Activated T-cell treated with anti-CD3 and anti-CD28 coated beads, Interleukin-2, amount 50 U/mL, for 1 hour (primary cell): ENCODE data around the gene CIDEC.
A peak's percentile ranks its signal among the peaks of the same experiment; 100 is the strongest.
"Not testable (repeated sequence)": the region's sequence is repeated elsewhere in the genome, so short reads cannot be mapped to it uniquely, and the experiment has no call there.

ENCODE experiments used
- DNase-seq: peaks from one replicate; pipeline ENCODE4 v3.0.0-alpha.2; 2020

Gene CIDEC

DNA sequence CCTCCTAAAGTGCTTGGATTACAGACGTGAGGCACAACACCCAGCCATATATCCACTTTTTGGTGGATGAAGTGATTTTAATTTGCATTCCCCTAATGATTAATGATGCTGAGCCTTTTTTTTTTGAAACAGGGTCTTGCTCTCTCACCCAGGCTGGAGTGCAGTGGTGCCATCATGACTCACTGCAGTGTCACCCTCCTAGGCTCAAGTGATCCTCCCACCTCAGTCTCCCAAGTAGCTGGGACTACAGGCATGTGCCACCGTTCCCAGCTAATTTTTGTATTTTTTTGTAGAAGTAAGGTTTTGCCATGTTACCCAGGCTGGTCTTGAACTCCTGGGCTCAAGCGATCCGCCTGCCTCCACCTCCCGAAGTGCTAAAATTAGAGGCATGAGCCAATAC, 8.0 kb downstream of the CIDEC start:
- not testable (repeated sequence) for DNase-seq

DNA sequence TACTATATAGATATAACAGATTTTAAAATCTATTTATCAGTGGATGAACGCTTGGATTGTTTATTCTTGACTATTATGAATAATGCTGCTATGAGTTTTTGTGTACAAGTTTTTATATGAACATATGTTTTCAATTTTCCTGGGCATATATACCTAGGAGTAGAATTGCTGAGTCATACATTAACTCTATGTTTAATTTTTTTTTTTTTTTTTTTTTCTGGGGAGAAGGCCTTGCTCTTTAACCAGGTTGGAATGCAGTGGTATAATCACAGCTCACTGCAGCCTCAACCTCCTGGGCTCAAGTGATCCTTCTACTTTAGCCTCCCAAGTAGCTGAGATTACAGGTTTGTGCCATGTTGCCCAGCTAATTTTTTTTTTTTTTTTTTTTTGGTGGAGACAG, 9.1 kb downstream of the CIDEC start:
- no peak for DNase-seq

DNA sequence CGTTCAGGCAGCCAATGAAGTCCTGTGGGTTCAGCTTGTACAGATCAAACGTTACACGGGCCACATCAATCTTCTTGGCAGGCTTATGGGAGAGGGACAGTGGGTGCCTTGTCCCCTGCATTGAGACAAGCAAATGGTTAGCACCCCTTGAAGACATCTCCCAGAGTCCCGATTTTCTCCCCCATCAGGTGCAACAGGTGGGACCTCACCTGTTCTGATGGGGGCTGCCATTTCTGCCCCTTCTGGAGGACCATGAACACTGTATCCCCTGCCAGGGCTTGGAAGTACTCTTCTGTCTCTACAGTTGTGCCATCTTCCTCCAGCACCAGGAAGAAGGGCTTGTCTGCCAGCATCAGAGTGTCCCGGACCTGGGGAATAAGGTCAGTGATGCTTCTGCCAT, 10.1 kb downstream of the CIDEC start:
- no peak for DNase-seq

- DNase-seq, result no peak
Measured at GRCh38 chr3:9867106-9867505, 12.9 kb downstream of the CIDEC start.

DNA sequence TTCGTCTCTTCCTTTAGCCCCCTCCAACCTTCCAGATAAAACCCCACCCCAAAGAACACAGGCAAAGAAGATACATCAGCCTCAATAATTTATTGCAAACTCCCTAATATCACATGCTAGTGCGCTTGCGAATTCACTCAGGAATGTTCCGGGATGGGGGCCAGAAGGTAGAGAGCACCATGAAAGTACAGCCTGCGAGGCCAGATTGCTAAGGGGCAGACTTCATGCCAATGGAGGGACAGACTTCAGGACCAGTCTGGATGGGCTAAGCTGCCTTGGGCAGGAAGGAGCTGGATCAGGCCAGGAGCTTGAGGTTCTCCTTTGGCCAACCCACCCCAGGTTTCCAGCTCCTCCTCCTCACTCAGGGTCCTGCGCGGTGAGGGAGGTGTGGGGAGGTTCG, 13.4 kb downstream of the CIDEC start:
- DNase-seq, result no peak

GRCh38 chr3:9865125-9865637, 14.9 kb downstream of the CIDEC start:
- DNase-seq, result not testable (repeated sequence)

- no peak for DNase-seq
Measured at GRCh38 chr3:9864200-9864927, 15.7 kb downstream of the CIDEC start.

- no peak for DNase-seq
Measured at GRCh38 chr3:9863058-9863772, 16.8 kb downstream of the CIDEC start.

DNA sequence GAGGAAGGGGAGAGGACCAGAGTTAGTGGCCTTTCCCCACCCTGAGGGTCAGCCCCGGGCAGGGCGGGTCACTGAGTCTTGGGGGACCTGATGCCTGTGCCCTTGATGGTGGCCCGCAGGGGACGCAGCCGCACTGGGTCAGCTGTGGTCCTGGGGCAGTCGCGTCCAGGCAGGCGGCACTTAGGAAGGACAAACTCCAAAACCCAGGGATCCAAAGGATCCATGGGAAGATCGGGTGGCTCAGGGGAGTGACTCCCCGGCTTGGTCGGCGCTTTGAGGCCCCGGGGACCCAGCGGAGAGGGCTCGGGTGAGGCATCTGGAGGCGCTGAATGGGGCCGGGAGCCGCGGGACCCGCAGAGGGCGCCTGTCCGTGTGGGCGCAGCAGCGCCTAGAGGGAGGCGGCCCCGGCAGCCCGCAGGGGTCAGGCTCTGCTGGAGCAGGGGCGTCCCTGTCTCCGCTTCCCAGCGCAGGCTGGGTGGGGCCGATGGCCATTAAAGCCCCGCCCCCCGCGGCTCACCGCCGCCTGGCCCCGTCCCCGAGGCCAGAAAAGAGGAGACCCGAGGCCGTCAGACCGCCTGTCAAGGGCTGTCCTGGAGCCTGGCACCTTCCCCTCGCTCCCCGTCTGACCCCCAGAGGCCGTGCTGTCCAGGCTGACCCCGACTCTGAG, 17.5 kb downstream of the CIDEC start:
- peak; percentile 50 for DNase-seq

DNA sequence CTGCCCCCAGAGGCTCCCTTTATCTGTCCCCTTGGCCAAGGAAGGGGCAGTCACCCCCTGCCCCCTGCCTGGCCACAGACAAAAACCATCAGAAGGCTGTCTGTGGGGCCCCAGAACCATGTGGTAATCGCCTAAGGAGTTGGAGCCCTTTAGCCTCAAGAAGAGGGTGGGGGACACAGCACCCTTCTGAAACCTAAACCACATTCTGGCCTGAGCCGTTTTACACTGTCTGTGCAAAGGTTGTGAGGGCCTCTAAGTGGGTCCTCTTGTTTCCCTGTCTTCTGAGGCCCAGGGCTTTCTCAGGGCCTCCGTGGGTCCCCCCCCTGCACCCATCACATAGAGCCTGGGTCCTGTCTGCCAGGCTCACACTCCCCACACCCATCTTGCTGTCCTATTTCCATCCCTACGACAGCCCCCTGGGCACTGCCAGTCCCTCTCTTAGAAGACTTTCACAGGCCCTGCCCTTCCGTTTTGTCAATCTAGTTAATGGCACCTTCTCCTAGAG, 18.4 kb downstream of the CIDEC start:
- DNase-seq, result no peak

DNA sequence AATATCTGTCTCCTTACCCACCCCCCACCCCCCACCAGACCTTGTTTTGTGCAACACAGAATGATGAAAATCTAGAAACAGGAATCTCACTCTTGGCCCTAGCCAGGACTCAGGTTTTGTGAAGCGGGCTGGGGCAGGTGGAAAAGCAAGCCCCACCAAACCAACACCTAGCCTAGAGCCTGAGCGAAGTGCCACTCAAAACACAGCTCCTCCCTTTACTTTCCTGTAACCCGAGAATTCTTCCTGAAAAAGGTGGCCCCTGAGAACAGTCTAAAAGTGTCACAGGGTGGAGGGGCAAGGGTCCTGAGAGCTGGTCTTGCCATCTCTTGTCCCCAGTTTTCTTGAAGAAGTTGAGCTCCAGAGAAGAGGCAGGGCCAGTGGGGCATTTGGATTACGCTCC, 18.9 kb downstream of the CIDEC start:
- DNase-seq, result no peak

DNA sequence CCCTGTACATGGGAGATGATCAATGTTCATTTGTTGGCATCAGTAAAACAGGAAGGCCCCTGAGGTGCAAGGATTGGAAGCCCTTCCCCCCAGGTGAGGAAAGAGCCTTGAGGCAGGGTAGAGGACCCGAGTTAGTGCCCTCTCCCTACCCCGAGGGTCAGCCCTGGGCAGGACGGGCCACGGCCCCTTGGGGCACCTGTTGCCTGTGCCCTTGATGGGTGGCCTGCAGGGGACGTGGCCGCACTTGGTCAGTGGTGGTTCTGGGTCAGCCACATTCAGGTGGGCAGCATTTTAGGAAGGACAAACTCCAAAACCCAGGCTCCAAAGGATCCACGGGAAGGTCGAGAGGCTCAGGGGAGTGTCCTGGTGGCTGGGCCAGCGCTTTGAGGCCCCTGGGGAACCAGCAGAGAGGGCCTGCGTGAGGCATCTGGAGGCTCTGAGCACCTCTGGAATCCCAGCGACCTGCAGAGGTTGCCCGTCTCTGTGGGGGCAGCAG, 20.5 kb downstream of the CIDEC start:
- DNase-seq, result no peak

DNA sequence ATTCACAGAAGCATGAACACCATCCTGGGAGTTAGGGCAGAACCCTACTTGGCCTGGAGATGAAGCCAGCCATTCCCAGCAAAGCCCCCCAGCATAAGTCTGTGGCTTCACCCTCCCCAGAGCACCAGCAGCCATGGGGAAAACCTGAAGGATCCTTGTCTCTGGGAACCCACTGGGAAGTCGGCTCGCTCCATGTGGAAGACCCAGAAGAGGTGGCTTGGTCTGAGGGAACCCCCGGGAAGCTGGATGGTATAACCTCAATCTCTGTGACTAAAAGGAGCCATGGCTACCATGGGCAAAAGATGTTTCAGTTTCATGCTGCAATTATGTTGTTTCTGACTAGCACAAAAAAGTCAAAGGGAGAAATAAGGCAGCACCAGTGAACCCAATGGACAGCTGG, 24.5 kb downstream of the CIDEC start:
- DNase-seq, result no peak

- DNase-seq, result not testable (repeated sequence)
Measured at GRCh38 chr3:9854291-9854940, 25.6 kb downstream of the CIDEC start.

GRCh38 chr3:9852528-9852927, 27.5 kb downstream of the CIDEC start:
- no peak for DNase-seq

DNA sequence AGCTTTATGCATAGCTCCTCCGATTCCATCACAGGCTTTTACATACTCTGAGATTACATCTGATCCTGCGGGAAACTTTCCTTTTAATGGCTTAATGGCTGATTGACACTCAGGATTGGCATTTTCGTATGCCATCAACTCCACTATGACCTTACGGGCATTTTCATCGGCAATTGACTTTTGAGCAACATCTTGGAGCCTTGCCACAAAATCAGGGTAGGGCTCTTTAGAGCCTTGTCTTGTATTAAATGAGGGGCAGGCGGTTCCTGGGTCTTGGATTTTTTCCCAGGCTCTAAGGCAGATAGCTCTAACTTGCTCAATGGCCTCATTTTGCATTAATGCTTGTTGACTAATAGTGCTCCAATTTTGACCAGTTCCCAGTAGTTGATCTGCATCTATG, 28.1 kb downstream of the CIDEC start:
- not testable (repeated sequence) for DNase-seq

- DNase-seq, result not testable (repeated sequence)
Measured at GRCh38 chr3:9851383-9851782, 28.7 kb downstream of the CIDEC start.

DNA sequence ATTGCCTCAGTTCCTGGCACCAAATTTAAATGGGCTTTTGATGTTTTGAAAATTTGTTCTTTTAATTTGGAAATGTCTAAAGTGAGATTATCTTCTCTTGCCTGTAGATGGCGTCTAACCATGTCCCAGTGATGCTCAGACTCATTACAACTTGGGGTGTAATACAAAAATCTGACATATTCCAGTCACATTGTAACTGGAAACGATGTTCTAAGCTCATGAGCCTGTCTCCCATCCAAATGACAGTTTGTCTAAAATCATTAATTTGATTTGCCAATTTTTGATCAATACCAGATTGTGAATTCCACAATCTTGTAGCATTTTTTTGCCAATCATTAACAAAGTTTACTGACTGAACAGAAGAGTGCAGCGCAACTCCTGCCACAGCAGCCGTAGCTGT, 31.2 kb downstream of the CIDEC start:
- DNase-seq, result not testable (repeated sequence)

DNA sequence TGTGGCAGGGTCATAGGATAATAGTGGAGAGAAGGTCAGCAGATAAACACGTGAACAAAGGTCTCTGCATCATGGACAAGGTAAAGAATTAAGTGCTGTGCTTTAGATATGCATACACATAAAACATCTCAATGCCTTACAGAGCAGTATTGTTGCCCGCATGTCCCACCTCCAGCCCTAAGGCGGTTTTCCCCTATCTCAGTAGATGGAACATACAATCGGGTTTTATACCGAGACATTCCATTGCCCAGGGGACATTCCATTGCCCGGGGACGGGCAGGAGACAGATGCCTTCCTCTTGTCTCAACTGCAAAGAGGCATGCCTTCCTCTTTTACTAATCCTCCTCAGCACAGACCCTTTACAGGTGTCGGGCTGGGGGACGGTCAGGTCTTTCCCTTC, 32.2 kb downstream of the CIDEC start:
- not testable (repeated sequence) for DNase-seq

GRCh38 chr3:9846931-9847488, 33.0 kb downstream of the CIDEC start:
- no peak for DNase-seq

DNA sequence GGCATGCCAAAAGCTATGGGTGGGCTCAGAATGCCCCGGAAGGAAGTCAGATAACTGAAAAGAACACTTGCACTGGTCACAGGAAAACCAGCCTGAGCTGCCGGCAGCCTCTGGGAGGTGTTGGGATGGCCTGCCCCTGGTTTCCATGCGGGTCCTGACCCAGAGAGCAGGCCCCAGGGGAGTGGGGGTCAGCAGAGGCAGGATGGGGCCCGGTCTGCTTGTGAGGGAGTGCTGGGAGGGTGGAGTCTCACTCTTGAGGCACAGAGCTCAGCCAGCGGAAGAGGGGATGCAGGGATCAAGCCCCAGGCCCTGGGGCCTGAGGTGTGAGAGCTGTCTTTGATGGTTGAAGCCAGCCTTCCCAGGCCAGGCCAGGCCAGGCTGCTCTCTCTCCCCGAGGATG, 33.8 kb downstream of the CIDEC start:
- DNase-seq, result no peak

DNA sequence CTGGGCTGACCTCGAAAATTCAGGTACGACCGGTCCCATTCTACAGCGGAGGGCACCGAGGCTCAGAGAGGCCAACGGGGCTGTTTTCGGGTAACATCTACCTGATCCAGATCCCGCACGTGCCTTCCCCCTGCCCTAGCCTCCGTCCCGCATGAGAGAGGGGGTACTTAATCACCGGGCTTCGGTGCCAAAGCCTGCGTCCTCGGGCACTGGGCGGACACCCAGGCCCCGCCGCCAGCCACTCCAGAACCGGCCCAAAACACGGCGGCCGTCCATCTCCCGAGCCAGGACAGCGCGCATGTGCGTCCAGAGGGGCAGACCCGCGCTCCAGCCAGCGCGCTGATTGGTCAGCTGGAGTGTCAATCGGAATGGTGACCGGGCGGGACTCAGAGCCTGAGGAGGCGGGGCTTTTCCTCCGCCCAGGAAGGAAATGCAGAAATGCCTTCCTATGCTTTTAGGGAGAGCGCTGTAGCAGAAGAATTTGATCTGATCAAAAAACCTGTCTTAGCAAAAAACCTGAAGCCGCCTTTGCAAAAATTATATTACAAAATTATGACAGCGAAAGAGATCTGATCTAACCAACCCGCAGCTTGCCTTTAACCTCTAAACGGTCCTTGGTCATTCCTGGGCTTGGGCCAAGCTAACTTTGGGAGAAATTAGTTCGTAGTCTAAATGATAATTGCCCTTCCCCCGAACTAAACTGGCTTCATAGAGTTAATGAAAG, 36.2 kb downstream of the CIDEC start, which contains the start of gene RPUSD3:
TSS of gene RPUSD3 (minus strand) at position 294 of the 724 bp plus-strand sequence. CDS start at position 276, 18 bp downstream.
- DNase-seq, result peak; percentile 98
